Kidney epithelial cell (primary cell): ENCODE data around the gene ZFAND3. TPM values are rescaled to one million over a fixed set of nuclear protein-coding genes. Genes with fewer than 3 reads are reported as not detected.

ENCODE experiments used
- DNase-seq: peaks from one replicate; pipeline ENCODE4 v3.0.0-alpha.2; 2010; ENCODE audit warnings: low read depth
- H3K27me3 ChIP-seq: 2 replicates; pipeline ENCODE4 v1.6.0; 2011; ENCODE audit warnings: low read length; ENCODE audit not compliant: control insufficient read depth, insufficient read depth
- H3K36me3 ChIP-seq: 2 replicates; pipeline ENCODE4 v1.5.1; 2011; ENCODE audit warnings: low read length; ENCODE audit not compliant: control insufficient read depth, insufficient read depth
- H3K4me3 ChIP-seq: 2 replicates; pipeline ENCODE4 v1.5.1; 2011; ENCODE audit warnings: low read depth, mild to moderate bottlenecking, control low read depth, low read length
- total RNA-seq: library from RNA; depleted of rRNA; stranded (reverse); fragments of >200 nt; gene quantifications from 2 replicates; pipeline ENCODE4 v1.2.3, GENCODE V29; 2015
- TF ChIP-seq, protein P1 (sequence below): IDR thresholded peaks from 2 replicates; pipeline ENCODE4 v1.5.1; 2011; ENCODE audit warnings: mild to moderate bottlenecking, moderate library complexity, low read length, control low read depth, inconsistent platforms; ENCODE audit not compliant: insufficient read depth, poor library complexity, severe bottlenecking

ZFAND3 gene
- total RNA-seq, 1 donor from 2014 or later: 49.4 TPM

DNA sequence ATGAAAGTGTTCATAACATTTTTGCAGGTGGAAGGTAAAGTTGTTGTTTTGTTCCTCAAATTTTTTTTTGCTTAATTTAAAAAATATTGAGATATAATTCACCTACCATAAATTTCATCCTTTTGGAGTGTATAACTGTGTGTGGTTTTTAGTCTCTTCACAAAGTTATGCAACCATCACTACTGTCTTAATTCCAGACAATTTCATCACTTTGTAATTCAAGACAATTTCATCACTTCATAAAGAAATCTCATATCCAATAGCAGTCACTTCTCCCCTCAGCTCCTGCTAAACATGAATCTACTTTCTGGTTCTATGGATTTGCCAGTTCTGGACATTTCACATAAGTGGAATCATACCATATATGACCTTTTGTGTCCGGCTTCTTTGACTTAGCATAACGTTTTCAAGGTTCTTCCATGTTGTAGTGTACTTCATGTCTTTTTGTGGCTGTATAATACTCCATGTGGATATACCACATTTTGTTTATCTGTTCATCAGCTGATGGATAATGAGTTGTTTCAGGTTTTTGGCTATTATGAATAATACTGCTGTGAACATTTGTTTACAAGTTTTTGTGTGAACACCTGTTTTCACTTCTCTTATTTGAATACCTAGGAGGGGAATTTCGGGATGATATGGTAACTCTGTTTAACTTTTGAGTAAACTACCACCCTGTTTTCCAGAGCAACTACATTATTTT lies 18.8 kb downstream of the ZFAND3 start:
- Histone ChIP-seq H3K4me3 (no peak overlapping the region), H3K27me3 (no peaks in the 10 kb centered on the region), H3K36me3 (no peaks in the 10 kb centered on the region)
- DNase-seq: no peak
- TF ChIP-seq, protein P1, sequence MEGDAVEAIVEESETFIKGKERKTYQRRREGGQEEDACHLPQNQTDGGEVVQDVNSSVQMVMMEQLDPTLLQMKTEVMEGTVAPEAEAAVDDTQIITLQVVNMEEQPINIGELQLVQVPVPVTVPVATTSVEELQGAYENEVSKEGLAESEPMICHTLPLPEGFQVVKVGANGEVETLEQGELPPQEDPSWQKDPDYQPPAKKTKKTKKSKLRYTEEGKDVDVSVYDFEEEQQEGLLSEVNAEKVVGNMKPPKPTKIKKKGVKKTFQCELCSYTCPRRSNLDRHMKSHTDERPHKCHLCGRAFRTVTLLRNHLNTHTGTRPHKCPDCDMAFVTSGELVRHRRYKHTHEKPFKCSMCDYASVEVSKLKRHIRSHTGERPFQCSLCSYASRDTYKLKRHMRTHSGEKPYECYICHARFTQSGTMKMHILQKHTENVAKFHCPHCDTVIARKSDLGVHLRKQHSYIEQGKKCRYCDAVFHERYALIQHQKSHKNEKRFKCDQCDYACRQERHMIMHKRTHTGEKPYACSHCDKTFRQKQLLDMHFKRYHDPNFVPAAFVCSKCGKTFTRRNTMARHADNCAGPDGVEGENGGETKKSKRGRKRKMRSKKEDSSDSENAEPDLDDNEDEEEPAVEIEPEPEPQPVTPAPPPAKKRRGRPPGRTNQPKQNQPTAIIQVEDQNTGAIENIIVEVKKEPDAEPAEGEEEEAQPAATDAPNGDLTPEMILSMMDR: no peak

DNA sequence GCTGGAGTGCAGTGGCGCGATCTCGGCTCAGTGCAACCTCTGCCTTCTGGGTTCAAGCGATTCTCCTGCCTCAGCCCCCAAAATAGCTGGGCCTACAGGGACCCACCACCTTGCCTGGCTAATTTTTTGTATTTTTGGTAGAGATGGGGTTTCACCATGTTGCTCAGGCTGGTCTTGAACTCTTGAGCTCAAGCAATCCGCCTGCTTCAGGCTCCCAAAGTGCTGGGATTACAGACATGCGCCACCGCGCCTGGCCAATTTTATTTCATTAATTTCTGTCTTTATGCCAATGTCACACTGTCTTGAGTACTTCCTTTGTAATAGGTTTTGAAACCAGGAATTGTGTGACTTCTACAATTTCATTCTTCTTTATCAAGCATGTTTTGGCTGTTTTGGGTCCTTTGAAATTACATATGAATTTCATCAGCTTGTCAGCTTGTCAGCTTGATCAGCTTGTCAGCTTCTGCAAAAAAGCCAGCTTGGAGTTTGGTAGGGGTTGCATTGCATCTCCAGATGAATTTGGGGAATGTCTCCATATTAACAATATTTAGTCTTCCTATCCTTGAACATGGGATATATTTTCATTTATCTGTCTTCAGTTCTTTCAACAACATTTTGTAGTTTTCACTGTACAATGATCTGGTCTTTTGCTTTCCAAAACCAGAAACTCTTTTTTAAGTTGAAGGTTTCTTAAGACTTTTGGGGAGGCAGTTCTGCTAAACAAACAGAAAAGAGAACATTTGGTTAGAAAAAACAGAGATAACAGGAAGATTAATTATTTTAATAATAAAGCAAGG lies 20.8 kb downstream of the ZFAND3 start:
- no peak overlapping the region for H3K4me3 ChIP-seq

DNA sequence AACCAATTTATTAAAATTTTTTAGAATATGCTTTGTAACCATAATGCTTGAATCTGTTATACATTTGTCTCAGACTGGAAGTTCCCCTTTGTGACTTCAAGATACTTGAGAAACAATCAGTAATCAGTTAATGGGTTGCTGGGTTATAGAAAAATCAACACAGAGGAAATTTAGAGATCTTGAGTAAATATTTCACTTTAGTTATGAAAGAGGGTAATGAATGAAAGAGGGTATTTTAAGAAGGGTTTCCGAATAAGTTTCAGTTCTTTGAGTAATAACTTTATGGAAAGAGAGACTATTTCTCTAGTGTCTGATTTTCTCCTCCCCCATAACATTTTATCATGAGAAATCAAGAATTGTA lies 21.4 kb downstream of the ZFAND3 start:
- TF ChIP-seq, protein P1: no peak
- no peaks in the 10 kb centered on the region for H3K27me3 ChIP-seq
- no peaks in the 10 kb centered on the region for H3K36me3 ChIP-seq
- no peak for DNase-seq
- no peak overlapping the region for H3K4me3 ChIP-seq

More for the DNA sequence above, 20.8 kb downstream of the ZFAND3 start:
- Histone ChIP-seq H3K36me3 (no peaks in the 10 kb centered on the region), H3K27me3 (no peaks in the 10 kb centered on the region)
- DNase-seq: no peak
- TF ChIP-seq, protein P1: no peak

DNA sequence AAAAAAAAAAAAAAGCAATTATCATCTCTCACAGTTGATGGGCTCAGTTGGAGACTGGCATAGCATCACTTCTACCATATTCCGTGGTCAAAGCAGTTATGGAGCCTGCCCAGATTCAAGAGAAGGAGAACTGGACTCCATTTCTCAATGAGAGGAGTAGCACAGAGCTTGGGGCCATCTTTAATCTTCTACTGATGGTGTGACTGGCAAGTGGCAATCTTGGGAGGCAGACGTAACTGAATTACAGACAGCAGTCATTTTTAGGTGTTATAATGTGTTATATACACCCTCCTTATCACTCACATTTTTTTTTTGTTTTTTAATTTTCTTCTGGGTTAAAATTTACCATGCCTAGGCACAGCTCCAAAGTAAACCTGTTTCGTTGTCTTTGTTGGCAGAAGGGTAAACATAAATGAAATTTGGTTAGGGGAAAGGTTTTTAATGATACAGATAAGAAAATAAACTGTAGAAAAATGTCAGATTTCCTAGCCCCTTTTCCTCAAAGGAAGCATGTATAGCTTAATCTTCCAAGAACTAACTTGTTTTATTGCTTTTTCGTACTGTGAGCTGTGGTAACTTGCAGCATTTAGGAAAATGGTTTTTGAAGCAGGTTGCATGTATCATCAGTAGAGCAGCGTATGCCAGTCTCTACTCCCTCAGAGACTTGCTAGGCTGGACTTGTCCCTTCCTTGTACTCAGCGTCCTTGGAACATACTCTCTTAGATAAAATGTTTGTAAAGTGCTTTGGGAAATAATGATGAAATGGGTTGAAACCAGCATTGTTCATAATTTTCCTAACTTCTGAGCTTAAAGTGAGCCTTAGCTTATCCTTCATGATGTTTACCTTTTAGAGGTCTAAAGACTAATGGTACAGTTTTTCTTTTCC lies 25.7 kb downstream of the ZFAND3 start:
- H3K27me3 ChIP-seq: no peaks in the 10 kb centered on the region
- TF ChIP-seq, protein P1: no peak
- H3K4me3 ChIP-seq: no peak overlapping the region
- DNase-seq: no peak
- no peaks in the 10 kb centered on the region for H3K36me3 ChIP-seq

DNA sequence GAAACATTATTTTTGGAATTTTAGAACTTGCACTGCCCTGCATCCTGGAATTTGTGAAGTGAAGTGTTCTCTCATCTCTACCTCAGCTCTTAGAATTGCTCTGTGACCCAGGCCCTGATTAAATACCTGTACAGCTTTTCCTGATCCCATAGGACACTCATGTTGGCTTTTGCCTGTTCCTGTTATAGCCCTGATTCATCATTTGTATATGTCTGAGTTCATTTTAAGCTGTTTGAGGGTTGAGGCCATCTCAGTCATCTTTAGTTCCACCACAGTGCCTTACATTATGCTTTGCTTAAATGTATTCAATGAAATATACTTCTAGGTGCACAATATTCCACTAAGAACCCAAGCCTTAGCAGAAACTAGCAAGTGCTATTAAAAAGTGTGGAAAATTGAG lies 26.4 kb downstream of the ZFAND3 start:
- no peak overlapping the region for H3K4me3 ChIP-seq
- TF ChIP-seq, protein P1: no peak
- H3K36me3 ChIP-seq: no peaks in the 10 kb centered on the region
- DNase-seq: no peak
- H3K27me3 ChIP-seq: no peaks in the 10 kb centered on the region
